OCI-M2 (cell line): Measurements from ENCODE around the gene LUZP2.

Source experiments
- DNase-seq: peaks from one replicate; lab custom pipeline; 2025; ENCODE audit not compliant: unreplicated experiment; lab: John Stamatoyannopoulos, UW

The LUZP2 gene

DNA sequence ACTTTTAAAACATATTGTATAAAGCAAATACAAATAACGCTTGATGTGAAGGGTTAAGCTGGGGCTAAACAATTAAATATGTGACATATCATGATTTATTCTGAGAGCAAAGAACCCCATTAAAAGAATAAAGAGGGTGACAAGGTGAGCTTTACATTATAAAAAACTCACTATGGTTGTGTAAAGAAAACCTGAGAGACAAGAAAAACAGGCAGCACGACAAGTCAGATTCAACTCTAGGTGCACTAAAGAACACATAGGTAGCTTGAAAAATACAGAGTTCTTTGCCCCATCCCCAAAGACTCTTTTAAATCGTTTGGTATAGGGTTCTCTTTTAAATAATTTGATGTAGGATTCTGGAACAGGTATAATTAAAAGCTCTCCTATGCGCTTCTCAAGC is 63.5 kb downstream of the LUZP2 start:
- no peak for DNase-seq

DNA sequence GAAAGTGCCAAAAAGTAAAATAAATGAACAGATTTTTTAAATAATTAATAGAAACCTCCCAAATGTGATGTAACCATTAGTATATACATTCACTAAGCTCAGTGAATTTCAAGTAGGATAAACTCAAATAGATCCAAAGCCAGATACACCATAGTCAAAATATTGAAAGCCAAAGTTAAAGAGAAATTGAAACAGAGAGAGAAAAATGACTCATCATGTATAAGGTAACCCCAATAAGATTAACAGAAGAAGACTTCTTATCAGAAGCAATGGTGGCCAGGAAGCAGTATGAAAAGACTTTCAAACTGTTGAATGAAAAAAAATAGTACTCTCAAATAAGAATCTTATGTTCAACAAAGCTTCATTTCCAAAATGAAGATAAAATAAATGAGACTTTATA is 70.5 kb downstream of the LUZP2 start:
- DNase-seq: no peak

DNA sequence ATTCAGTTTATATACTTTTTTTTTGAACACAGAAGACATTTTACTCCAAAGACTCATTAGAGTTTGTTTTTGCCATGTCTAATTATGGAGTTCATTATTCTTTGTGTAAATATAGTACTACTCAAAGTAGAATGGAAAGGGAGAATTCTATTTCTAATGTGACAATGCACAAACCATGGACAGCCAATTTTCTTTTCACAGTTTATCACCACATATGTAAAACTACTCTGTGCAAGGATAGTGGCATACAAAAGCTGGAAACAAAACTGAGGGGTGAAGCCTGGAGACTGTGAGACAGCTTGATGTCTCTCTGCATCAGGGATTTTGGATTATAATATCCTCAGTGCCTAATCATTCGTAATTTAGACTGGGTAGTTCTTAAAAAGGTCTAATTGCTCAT is 75.5 kb downstream of the LUZP2 start:
- DNase-seq: no peak

DNA sequence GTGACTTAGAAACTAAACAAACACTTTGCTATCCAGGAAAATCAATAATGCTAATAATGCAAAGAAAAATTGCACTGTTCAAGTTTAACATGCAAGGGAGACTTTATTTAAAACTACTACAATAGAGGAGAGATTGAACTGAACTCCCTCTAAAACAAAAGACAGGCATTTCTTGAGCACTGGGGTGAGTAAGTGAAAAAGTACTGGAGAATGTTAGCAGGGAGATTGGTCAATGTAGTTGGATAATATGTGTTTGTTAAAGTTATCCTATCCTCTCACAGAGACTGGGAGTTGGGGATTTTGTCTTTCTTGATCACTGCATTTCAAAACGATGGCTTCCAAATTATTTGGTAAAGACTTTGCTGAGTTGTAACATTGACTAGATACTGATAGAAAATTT is 77.6 kb downstream of the LUZP2 start:
- DNase-seq: no peak

DNA sequence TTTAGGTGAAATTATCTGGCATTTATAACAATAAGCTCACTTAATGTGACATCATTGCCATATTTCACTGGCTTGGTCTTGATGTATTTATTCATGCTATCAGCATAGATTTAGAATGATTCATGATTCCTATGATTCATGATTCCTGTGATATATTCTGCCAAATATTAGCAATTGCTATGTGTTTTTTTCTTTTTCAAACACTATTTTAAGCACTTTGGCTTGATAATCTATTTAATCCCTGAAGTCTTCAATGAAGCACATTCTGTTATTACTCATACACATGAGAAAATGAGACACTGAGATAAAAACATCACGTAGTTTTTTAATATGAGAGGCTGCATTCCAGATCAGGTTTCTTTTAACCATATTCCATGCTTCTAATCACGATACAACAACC is 78.5 kb downstream of the LUZP2 start:
- no peak for DNase-seq

DNA sequence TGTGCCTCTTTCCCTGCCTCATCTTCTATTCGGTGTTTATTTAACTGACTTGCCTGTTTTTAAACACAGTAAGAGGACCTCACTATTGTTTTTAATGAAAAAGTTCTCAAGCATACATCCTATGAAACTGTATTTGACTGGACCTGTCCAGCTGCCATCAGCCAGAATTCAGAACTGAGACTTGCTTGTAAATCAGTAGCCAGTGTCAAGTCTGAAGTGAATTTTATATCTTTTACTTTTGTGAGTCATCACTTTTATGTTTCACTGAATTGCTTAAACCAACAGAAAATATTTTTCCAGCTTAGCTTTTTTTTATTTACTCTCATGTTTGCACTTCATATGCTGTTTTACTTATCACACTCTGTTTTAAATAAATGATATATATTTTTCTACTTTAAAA is 88.3 kb downstream of the LUZP2 start:
- DNase-seq: no peak

DNA sequence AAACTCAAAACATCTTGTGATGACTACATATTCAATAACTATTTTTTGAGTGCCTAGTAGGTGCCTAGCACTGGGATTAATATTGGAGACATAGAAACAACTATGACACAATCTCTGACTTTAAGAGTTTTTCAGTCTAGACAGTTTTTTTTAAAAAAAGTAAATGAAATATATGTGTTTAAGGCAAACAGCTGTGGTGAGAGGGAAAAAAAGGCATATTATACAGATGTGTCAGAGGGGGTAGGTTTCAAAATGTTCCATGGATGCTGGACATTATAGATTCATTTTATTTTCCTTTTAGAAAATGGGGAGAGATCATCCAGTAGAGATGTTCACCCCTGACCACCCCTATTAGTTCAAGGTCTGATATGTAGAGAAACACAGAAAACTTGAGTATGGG is 90.8 kb downstream of the LUZP2 start:
- DNase-seq: no peak

DNA sequence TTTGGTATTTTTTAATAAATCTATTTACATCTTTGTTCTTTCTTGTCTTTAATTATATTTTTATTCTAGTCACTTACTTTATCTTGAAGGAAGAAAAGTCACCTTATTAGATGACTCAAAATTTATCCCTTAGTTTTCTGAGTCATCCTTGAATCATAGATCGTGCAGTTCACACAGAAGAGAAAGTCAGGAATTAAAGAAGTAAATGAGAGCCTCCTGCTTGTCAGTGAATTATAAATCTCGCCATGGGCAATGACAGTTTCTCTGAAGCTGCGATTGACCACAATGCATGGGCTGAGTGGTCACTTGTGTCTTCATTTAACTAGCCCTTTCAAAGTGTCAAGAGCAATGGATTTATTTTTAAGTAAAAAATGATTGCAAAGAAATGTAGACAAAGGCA is 91.2 kb downstream of the LUZP2 start:
- no peak for DNase-seq

DNA sequence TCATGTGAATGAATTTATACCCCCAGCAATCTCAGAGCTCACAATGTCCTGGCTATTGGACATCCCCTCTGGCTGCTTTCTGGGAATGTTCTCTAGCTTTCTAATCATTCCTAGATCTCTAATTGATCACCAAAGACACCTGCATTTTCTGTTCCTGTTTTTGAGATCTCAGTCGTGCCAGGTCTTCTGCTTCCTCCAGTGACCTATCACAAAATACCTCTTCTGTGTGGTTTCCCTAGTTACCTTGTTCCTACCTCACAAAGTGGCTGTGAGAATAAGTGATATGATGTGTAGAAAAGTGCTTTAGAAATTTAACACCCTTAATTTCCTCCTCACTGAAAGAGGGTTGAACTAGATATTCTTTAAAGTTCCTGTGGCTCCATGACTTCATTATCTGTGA is 92.2 kb downstream of the LUZP2 start:
- no peak for DNase-seq

DNA sequence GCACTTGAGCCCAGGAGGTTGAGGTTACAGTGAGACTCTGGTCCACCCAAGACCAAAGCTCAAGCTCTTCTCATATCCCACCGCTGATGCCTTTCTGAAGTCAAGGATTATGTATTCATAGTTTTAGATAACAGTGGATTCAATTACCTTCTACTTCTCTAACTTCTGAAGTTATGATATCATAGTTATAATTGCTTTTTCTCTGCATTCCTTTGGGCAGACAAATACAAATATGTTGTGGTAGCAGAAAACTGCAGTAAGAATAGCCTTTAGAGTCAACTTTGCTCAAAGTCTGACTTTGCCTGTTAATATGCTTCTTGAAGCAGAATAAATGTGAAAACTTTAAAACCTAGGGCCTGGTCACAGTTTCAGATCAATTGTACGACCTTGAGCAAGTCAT is 94.4 kb downstream of the LUZP2 start:
- no peak for DNase-seq

DNA sequence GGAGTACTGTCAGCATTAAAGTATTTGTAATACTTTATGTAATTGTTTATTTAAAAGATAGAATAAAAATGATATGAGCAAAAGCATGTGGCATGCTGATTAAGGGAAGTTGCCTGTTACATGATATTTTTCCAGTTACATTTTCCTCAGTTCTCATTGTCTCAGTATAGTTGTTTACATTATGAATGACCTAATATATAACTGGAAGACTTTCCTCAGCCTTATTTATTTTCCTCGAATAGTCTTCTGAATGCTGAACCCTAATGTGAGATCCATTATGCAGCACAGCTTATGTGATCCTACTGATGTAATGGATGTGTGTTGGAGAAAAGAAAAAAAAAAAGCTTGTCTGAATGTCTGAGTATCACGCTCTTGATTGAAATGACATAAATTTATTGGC is 95.5 kb downstream of the LUZP2 start:
- DNase-seq: no peak

DNA sequence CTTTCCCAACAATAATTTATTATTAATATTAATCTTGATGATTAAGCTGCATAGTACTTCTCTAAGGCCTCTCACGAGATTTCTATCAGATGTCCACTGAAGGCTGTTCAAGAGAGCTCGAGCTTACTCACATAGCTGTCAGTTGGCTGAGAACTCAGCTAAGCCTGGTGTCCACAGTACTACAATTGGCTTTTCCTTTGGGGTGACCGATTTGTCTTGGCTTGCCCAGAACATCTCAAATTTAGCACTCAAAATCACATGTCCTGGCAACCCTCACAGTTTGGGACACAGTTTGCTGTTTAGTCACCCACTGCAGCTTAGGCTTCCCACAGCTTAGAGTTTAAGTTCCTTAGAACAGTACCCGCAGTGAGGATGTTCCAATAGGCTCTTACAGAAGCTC is 96.5 kb downstream of the LUZP2 start:
- no peak for DNase-seq

DNA sequence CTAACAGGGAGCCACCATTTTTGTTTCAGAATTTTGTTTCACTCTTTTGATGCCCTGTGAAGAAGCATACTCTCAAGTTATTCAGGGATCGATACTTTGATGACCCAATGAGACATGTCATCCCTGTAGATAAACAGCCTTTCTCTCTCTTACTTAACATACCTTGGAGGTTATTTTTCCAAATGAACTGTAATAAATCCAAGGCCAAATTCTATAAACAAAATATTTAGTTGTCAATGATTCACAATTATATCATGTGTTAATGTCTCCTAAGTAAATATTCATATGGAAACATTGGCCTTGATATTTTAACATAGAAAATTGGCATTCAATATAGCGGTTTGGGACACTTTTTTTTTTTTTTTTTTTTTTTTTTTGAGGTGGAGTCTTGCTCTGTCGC is 97.5 kb downstream of the LUZP2 start:
- no peak for DNase-seq

DNA sequence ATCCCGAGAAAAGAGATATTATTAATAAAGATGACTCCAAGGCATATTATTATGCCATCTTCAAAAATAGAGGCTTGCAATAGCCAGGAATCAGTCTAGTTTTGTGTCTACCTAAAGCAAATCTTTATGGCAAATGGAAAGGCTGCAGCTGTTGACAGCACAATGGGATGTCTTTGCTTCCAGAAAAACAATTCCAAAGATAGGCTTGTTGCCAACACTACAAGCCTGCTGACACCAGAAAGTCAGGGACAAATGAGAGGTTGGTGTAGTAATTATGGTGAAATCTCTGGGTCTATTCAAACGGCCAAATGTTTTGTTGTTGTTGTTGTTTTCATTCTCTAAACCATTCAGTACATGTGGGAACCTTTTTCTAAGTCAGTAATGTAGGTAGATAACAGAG is 101.8 kb downstream of the LUZP2 start:
- no peak for DNase-seq

DNA sequence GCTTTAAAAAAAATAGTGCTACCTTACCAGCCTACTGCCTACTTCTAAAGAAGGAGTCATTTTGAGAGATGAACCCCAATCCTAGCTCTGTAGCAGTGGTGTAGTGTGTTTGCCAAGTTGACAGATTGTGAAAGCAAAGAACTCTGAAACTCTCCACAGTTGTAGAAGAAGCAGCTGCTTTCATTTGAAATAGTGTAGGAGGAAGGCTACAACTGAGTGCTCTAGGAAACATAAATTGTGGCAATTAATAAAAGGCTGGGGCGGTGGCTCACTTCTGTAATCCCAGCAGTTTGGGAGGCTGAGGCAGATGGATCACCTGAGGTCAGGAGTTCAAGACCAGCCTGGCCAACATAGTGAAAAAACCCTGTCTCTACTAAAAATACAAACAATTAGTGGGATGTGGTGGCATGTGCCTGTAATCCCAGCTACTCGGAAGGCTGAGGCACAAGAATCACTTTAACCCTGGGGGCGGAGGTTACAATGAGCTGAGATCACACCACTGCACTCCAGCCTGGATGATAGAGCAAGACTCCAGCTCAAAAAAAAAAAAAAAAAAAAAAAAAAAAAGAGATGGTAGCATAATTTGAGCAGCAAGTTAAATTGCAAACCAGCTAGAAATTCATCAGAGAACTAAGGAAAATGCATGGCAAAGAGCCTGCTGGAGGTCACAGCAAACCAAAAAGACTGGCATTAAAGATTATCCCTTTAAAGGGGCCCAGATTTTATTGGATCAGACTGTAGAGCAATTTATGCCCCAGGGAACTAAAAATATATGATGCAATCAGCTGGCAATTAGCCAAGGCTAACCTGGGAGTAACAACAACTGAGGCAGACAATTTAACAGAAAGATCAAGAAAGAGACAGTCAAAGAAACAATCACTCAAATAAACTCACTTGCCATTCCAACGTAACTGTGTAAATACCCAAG is 112.6 kb downstream of the LUZP2 start:
- no peak for DNase-seq

DNA sequence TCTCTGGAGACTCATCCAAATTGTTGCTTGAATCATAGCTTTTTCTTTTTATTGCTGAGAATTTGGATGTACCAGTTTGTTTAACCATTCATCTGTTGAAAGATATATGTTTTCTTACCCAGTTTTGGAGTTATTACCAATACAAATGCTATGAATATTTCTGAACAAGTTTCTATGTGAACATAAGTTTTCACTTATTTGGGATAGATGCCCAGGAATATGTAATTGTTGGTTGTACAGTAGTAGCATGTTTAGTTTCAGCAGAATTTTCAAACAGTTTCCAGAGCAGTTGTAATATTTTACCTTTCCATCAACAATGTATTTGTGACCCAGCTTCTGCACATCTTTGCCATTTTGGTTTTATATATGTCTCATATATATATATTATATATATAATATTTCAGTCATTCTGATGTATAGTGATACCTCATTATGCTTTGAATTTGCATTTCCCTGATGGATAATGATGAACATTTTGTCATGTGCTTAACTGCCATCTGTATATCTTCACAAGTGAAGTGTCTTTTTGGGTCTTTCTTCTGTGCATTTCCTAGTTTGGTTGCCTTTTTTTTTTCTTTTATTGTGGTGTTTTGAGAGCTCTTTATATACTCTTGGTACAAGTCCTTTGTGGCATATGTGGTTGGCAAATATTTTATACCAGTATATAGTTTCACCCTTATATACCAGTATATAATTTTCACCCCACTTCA is 118.8 kb downstream of the LUZP2 start:
- no peak for DNase-seq

DNA sequence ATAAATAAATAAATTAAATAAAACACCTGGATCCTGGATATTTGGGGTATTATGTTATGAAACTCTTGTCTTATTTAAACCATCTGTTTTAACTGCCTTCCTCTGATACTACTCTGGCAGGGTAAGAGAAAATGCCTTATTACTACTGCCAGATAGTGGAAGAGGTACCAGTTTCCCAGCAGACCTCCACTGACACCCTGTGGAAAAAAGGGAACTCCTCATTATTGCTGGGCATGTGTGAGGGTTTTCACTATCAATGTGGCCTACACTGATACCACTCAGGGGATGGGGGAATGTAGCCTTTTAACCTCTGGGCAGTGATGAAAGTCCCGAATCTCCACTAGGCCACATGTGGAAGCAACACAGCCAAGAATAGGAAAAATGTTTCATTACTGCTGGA is 121.0 kb downstream of the LUZP2 start:
- no peak for DNase-seq

DNA sequence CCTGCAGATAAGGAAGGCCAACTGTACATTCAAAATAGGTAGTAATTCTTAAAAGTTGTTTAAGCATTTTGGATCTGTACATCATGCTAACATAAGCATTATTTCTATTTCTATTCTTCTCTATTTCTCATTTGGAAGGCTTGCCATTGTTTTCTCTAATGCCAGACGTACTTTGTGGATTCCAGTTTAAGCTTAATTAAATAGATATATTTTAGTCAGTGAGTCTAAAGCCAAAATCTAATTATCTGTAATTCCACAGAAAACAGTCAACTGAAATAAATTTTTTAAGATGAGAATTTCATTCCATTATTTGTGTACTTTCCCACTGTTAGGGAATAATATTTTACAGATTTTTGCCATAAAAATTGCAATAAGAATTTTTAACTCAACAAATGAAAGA is 123.0 kb downstream of the LUZP2 start:
- no peak for DNase-seq

DNA sequence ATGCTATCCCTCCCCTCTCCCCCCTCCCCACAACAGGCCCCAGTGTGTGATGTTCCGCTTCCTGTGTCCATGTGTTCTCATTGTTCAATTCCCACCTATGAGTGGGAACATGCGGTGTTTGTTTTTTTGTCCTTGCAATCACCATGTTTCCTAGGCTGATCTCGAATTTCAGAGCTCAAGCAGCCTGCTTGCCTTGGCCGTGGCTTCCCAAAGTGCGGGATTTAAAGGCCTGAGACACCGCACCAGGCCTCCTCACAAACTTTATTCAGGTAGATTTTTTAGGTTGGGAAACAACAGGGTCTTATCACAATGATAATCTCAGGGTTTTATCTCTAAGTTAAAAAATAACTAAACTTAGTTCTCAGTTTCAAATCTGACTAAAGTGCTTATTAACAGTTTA is 125.4 kb downstream of the LUZP2 start:
- DNase-seq: no peak

DNA sequence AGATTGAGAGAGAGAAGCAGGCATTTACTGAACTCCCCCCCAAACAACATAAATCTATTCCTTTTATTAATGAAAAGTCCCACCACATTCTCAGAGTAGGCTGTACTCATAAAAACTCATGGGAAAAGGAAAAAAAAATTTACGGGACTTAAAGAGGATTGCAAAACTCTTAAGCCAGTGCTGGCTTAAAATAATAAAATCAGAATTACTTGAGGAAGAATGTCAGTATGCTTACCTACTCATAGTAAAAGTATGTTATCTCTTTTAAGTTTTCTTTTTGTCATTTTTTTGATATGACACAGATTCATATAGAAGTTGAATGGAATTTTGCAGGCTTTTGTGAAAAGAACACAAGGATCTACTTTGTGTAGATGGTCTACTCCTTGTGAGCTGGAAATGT is 126.3 kb downstream of the LUZP2 start:
- no peak for DNase-seq

DNA sequence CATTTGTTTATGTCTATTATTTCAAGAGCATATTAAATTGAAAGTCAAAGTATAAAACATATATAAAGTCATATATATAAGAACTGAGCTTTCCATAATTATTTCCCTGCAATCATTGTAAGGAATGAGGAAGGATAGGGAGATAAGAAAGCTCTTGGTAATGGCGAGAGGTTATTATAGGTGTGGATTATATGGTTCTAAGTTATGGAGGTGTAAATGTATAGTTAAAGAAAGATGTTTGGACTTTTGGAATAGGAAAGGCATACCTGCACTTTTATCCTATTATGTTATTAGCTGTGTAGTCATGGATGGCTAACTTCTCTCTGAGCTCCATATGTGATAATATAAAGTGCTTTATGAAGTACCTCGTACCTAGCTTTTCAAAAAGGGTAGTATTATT is 127.6 kb downstream of the LUZP2 start:
- no peak for DNase-seq

DNA sequence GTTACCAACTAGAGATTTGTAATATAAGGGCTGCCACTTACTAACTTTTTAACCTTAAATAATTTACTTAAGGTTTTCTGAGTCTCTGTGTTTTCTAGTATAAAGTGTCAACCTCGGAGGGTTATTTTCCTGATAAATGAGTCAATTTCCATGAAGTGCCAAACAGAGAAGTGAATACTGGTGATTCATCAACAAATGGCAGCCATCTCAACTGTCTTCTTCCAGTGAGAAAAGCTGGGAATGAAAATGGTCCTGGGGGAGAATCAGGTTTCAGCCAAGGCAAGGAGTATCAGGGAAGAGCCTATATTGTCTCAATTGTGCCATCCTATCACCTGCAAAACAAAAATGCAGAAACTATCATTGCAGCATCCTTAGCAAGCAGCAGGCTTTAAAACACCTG is 129.1 kb downstream of the LUZP2 start:
- no peak for DNase-seq
